ENCODE results near the gene DVL1.

DVL1 gene

DNA sequence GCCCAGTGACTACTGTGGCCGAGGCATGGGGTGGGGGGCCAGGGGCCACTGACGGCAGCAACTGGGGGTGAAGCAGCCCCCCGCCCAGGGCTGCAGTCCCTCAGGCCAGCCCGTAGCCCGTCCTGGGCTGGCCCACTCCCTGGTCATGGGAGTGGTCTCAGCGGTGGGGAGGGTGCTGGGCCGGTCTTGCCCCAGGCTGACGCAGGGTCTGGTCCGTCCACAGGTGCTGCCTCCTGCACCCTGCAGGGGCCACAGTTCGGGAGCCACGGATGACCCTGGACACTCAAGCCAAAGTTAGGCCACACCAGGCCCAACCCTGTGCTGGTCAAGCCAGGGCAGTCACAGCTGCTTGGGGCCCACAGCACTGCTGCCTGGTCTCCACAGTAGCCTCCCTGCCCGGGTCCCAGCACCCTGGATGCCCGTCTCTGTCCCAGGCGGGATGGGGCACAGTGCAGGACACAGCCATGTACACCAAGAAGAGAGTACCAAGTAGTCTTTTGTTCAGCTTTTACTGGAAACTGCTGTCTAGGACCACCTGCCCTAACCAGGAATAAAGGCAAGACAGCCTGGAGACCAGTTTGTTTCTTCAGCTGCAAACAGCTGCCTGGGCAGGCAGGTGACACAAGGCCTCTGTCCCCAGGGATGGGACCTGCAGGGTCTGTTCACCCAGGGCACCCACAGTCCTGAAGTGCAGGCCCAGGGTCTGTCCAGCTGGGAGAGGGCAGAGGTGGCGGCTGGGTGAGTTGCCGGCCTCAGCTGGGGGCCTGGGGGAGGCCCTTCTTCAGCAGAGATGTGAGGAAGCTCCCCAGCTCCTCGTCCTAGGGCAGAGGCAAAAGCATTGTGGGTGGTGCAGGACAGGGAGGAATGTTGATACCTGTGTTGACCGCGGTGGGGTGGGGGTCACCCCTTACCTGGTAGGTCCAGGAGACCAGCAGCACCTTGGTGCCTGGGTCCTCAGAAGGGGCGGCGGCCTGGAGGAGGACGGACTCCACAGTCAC lies 37.8 kb downstream of the DVL1 start:
- DNase-seq (ENCODE audit: low spot score): no peak

DNA sequence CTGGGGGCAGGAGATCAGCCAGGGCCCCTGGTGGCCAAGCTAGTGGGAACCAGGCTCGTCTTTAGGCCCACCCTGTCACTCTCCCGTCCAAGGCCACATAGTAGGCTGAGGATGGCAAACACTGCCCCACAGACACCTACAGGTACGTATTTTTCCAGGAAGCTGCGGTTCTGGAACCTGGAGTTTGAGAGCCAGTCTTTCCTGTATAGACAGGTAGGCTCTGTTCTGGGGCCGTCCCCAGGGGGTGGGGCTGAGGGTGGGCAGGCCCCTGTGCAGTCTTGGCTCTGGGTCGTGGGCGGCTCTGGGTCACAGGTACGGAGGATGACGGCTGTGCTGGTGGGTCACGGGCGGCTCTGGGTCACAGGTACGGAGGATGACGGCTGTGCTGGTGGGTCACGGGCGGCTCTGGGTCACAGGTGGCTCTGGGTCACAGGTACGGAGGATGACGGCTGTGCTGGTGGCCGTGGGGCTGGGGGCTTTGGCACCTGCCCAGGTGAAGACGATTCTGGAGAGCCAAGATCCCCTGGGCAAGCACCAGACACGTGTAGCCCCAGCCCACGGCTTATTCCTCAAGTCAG lies 38.7 kb downstream of the DVL1 start:
- no peak for DNase-seq (ENCODE audit: low spot score)

DNA sequence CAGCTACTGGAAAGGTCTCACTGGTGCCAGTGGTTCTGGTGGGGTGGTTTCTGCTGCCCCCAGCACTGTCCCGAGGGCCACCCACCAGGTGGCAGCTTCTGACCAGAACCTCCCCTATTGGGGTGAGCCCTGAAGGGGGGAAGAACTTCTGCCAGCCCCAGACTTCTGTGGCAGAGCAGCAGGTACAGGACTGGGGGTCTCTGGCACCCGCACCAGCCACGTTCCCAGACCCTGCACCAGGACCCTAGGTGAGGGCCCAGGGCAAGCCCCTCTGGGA lies 39.2 kb downstream of the DVL1 start:
- no peak for DNase-seq (ENCODE audit: low spot score)

DNA sequence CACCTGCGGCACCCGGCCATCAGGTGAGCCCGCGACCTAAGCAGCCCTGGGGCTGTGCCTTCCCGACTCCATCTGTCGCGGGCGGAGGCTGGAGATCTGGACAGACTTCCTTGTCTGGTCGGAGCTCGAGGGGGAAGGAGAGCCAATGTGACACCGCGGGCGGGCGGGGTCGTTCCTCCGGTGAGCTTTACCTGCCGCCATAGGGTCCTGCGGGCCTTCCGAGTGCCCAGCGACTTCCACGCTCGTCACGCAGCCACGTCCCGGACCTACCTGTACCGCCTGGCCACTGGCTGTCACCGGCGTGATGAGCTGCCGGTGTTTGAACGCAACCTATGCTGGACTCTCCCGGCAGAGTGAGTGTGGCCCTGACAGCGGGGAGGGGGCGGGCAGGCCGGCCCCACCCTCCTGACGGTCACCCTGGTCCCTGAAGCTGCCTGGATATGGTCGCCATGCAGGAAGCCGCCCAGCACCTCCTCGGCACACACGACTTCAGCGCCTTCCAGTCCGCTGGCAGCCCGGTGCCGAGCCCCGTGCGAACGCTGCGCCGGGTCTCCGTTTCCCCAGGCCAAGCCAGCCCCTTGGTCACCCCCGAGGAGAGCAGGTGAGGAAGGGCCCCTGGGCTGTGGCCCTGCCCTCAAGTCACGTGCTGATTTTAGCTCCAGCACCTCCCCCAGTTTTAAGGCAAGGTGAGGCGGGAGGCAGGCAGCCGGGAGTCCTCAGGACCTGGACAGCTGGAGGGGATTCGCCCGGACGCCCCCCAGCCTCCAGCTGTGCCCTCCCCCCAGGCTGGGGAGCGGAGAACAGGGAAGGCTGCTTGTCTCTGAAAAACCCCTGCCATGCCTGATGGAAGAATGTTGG lies 39.7 kb downstream of the DVL1 start:
- DNase-seq (ENCODE audit: low spot score): no peak

DNA sequence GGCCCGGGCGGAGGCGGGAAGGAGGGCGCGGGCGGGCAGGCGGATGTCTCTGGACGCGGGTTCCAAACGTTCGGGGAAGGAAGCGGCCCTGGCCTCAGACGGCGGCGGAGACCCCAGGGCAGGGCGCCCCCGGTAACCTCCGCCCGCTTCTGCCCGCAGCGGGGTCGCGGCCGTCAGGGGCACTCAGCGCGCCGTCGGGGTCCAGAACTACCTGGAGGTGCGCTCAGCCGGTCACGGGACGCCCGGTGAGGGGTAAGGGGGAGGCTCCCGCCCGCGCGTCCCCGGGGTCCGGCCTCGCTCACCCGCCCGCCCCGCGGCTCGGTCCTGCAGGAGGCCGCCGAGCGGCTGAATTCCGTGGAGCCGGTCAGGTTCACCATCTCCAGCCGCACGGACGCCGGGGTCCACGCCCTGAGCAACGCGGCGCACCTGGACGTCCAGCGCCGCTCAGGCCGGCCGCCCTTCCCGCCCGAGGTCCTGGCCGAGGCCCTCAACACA lies 40.4 kb downstream of the DVL1 start:
- DNase-seq (ENCODE audit: low spot score): no peak

DNA sequence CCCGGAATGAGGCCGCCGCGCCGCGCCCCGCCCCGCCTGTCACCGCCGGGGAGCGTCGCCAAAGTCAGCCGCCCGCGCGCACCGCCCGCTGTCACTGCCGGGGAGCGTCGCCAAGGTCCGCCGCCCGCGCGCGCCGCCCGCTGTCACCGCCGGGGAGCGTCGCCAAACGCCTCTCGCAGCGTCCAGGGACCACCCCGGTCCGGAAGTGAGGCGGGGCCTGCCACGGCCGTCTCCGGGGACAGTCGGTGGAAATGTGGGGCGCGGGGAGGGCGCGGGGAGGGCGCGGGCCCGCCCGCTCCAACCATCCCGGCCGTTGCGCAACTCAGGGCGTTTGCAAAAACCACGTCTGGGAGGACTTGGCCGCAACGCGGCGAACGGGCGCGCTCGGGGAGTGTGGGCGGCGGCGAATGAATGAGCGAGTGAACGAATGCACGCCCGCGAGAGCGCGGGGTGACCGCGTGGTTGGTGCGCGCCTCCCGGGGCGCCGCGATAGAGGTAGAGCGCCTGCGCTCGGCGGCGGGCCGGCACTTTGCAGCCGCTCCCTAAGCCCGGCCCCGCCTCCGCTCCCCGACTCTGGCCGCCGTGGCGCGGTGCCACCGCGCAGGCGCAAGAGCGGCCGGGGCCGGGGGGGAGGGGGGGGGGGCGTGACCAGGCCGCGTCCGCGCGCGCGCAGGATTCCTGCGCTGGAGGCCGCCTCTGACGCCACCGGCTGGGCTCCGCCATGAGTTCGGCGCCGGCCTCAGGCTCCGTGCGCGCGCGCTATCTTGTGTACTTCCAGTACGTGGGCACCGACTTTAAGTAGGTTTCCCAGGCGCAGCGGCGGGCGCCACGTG lies 41.1 kb downstream of the DVL1 start, which contains the start of the genes ACAP3 and PUSL1:
TSS of gene ACAP3 (minus strand) at position 8 of the 833 bp plus-strand sequence. CDS start 115 bp downstream, outside the sequence.
TSS of gene PUSL1 (plus strand) at position 675 of the 833 bp plus-strand sequence. CDS start at position 722, 47 bp downstream.
- DNase-seq (ENCODE audit: low spot score): peak; percentile 94

DNA sequence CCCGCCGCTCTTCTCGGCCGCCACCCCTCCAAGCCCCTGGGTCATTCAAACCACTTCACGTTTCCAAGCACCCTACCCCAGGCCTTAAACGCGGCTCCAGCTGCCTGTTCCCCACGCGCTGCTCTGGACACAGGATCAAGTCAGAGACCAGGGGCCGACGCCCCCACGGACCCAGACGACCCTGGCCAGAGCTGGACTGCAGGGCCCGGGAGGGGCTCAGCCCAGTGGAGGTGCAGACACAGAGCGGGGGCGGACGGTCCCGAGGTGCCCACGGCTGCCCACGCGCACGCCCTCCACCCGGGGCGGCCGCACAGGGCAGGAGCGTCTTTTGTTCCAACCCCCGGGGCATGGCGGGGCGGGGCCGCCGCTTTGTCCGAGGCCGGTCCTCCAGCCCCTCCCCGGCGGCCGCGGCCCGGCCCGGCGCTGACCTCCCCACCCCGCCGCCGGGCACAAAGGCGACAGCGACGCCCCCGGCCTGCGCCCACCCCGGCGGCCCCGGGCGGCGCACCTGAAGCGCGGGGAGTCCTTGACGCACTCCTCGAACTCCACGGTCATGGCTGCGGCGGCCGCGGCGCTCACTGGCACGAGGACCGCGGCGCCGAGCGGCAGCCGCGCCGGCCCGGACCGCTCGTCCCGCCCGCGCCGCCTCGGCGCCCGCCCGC lies 41.8 kb downstream of the DVL1 start:
- DNase-seq (ENCODE audit: low spot score): no peak

DNA sequence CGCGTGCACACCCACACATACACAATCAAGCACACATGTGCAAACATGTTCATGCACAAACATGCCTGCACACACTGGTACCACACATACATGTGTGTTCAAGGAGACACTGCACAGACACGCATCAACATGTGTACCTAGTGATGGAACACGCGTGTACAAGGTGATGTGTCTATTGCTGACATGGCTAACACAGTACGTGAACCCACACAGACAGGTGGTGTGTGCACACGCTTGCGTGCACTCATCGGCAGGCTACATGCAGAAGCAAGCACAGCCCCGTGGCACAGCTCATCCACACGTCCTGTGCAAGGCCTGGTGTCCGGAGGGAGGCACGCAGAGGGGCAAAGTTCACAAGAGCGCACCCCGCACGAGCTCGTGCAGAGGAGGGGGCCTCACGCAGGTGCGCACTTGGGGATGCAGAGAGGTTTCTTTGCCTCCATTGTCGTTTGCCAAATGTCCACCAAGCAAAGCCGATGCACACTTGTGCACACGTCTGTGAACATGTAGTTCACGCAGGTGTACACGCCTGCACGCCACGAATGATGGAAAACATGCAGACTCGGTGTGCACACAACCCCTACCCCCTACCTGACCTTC lies 42.5 kb downstream of the DVL1 start:
- DNase-seq (ENCODE audit: low spot score): no peak

DNA sequence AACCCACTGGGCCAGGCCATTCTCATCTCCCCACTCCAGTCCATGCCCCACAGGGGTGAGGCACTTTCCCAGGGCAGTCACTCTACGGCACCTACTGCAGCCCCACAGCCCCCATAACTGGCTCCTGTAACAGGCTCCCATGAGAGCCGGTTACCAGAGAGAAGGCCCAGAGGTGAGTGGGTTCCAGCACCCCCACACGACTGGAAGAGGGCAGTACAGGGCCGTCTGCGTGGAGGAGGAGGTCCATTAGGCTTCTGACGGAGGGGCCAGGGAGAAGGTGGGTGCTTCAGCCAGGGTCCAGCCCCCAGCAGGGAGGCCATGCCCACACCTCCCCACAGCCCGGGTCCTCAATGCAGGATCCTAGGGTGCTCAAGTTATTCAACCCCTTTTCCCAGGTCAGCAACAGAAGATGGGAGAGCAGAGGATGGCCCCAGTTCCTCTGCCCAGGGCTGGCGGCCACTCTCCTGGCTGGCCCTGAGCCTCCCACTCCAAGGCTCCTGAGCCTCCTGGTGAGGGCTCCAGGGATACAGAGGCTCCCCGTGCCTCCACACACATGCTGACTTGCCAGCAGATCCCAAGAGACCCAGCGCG lies 43.1 kb downstream of the DVL1 start:
- no peak for DNase-seq (ENCODE audit: low spot score)

DNA sequence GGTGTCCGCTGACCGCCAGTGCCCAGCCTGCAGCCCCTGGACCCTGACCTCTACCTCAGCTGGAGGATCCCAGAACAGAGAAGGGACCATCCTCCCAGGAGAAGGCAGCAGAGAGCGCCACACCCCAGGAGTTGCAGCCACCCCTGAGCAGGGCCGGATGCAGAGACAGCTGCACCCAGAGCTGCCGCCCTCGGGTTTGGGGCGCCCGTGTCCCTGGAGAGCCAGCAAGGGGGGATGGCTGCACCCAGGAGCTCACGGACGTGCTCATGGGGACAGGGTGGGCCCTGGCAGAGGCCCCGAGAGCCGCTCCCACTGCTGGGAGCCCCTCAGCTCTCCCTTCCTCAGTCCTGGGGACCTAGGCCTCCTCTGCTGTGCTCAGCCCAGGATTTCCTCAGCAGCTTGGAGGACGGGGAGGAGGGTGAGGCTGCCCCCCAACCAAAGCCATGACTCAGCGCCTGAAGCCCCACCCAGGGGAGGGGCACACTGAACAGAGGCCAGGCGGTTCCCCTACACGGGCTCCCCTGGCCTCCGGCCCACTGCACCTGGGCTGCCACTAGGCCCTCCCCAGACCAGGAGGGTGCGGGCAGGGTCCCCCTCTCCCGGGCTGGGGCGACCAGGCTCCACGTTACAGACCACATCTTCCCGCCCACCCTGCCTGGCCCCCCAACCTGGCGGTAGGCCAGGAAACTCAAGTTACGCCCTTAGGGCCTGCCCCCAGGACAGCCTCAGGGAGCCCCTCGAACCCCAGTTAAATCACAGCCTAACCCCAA lies 43.7 kb downstream of the DVL1 start:
- DNase-seq (ENCODE audit: low spot score): peak; percentile 65

DNA sequence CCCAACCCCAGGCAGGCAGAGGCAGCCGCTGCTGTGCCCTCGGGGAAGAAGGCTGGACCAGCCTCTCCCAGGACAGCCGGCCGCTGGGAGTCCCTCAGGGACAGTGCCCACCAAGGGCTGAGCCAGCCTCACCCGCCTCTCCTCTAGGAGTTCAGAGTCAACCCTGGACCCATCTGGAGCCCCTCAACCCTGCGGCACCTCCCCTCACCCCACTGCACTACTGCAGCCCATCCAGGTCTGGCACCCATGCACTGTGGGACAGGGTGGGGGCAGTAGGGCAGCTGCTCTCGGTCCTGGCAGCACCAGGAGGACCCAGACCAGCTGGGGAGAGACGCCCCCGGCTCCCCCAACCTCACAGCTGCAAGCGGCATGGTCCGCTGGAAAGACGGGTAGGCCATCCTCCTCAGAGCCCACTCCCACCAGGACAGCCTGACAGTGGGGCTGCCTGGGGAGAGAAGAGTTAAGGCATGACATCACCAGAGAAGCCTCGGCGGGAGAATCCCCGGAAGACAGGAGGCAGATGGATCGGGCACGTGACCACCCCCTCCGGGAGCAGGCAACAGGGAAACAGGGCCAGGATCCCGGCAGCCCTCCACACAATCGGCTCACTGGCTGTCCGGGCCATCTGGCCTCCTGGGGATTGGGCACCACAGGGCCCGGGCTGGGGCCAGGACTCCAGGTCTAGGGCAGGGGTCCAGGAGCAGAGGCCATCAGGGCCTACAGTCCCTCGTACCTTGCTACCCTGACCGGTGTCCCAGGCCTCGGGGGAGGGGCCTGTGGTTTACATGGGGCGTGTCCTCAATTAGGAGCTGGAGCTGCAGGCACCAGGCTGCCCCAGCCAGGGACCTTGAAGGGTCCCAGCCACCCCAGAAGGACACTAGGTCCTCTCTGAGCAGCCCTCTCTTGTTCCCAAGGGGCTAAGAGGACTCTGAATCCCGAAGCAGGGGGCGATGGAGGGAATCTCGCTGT lies 44.6 kb downstream of the DVL1 start:
- no peak for DNase-seq (ENCODE audit: low spot score)

DNA sequence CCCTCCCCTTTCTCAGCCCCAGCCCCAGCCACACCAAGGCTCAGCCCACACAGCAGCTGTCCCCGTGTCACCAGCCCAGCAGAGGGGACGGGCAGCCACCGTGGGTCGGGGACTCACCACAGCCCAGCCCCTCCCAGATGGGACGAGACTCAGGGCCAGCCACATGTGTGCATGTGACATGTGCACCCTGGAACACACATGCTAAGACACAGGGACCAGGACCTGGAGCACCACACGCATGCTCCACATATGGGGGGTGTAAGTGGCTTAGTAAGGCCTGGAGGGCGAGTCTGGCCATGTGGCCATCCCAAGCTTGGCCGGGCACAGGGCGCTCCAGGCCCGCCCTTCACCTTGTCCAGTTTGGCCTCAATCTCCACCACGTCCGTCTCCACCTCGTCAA lies 45.5 kb downstream of the DVL1 start:
- no peak for DNase-seq (ENCODE audit: low spot score)

DNA sequence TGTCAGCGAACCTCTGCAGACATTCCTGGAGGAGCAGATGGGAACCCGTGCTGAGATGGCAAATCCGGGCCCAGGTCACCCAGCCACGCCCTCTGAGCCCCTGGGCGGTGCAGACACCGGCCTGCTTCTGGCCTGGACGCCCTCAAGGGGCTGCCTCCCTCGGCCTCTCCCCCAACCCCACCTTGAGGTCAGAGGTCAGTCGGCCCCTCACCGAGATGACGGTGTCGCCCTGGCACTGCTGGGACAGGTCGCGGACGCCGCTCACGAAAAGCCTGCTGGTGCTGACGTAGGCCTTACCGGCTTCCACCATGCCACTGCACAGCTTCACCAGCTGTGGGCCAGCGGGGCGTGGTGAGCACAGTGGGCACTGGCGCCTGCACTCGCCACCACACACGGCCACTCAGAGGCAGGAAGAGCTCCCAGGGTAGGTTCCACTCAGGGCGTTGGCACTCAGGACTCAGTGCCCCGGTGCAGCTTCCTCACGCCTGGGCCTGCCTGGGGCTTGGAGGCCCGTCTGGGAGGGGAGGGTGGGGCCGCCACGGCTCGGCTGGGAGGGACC lies 46.2 kb downstream of the DVL1 start:
- no peak for DNase-seq (ENCODE audit: low spot score)

DNA sequence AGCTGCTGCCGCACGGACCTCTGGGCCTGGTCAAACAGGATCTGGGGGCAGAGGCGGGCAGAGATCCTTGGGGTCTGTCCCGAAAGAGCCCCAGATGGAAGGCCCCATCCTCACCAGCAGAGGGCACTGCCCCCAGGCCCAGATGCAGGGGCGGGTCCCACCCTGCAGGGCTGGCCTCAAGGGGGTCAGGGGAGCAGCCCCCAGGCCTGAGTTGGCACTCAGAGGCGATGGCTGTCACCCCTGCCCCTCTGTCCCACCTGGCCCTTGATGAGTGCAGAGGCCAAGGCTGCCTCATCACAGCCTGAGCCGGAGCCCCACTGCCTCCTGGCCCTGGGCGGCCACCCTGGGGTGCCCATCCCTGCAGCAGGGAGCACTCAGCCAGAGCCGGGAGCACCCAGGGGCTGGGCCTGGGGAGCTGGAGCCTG lies 47.2 kb downstream of the DVL1 start:
- no peak for DNase-seq (ENCODE audit: low spot score)

DNA sequence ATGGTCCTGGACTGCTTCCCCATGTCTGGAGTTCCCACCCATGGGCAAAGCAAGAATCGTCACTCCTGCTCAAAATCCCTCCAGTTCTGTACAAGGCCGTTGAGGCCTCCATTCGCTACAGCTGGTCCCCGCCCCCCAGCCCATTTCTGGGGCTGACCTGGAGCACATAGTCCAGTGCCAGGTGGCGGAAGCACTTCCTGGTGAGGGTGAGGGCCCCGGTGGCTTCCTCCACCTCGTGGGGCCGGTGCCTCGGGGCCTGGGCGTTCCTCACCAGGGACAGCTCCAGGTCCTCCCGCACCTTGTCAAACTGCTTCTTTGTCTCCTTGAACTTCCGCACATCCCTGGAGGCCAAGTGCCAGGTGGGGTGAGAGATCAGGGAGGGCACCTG lies 48.9 kb downstream of the DVL1 start:
- DNase-seq (ENCODE audit: low spot score): no peak

DNA sequence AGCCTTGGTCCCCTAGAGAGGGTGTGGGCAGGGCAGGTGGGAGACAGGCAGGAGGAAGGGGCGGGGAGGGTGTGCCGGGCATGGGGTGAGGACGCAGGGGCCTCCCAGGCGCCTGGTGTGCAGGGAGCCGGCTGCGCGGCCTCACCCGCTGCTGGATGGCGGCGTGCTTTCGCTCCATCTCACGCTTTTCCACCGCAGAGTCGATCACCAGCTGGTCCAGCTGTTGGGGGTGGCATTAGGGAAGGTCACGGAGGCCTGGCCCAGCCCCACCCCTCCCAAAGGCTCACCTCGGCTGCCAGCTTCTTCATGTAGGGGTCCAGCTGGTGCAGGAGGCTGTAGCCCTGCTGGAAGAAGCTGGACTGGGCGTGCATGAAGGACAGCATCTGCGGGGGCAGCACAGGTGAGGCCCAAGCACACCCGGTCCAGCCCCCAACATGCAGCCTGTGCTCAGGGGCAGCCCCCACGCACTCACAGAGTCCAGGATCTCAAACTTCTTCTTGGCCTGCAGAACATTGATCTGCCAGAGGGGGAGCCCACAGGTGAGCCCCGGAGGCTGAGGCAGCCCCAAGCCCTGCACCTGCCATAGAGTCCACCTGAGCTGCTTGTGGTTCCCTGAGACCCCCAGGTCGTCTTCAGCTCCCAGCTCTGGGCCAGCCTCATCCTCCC lies 49.4 kb downstream of the DVL1 start:
- DNase-seq (ENCODE audit: low spot score): no peak
